Dedifferentiated amniotic fluid mesenchymal stem cell (primary cell): ENCODE results near the gene FTSJ1.
A peak's percentile ranks its signal among the peaks of the same experiment; 100 is the strongest.
"Not testable (repeated sequence)": the region's sequence is repeated elsewhere in the genome, so short reads cannot be mapped to it uniquely, and the experiment has no call there.

Source experiments
- DNase-seq: peaks from one replicate; pipeline ENCODE4 v3.0.0-alpha.2; 2016; ENCODE audit errors: extremely low spot score

FTSJ1 gene

GRCh38 chrX:48521353-48522243 lies 45.6 kb downstream of the FTSJ1 start, which contains the start of gene EBP:
TSS of gene EBP (plus strand) at chrX:48521808. CDS start at chrX:48523772, 1,964 bp downstream.
- peak; percentile 75 for DNase-seq

DNA sequence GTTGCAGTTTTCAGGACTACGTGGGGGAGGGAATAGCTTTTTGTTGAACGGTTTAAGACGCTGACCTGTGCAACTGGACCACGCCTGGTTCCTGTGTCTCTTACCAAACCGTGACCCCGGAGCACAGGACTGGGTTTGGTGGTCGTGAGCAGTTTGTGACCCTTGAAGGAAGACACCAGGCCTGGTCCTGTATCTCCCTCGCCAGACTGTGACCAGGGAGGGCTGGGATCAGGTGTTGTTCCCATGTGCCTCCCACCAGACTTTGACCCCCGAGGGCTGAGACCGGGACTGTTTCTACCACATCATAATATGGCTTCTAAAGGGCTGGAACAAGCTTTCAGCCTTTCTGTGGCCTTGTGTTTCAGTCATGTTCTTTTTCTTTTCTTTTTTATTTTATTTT lies 46.3 kb downstream of the FTSJ1 start:
- no peak for DNase-seq

DNA sequence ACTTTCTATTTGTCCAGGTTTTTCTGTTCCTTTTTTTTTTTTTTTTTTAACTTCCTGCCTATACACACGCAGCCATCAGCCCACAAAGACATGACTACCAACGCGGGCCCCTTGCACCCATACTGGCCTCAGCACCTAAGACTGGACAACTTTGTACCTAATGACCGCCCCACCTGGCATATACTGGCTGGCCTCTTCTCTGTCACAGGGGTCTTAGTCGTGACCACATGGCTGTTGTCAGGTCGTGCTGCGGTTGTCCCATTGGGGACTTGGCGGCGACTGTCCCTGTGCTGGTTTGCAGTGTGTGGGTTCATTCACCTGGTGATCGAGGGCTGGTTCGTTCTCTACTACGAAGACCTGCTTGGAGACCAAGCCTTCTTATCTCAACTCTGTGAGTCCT lies 47.7 kb downstream of the FTSJ1 start:
- no peak for DNase-seq

GRCh38 chrX:48525853-48526252 lies 49.9 kb downstream of the FTSJ1 start:
- not testable (repeated sequence) for DNase-seq

- no peak for DNase-seq
Observed at GRCh38 chrX:48530736-48531135, 54.7 kb downstream of the FTSJ1 start.

DNA sequence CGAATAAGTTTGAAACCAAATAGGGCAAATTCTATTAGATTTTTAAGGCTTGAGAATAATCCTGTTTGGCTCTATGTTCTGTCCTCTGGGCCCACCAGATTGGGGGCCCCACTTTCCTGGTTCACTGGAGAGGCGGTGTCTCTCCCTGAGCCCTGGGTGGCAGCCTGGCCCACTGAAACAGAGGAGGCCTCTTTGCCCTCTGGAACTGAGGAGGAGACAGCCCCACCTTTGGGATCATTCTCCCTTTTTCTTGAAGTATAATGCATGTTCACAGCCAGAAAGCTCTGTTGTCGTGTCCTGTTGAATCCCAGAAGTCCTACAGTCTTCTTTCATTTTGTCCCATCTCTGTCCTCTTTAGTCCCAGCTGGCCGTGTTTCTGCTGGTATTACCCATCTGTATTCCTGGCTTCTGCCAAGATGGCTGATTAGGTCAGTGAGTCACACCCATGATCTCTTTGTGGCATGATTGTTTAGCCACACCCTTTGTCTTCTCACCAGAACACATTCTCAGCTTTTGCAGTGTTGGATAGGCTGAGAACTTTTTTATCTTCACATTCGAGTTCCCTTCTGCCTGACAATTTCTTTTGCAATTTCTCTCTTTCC lies 55.5 kb downstream of the FTSJ1 start:
- DNase-seq = peak; percentile 31

DNA sequence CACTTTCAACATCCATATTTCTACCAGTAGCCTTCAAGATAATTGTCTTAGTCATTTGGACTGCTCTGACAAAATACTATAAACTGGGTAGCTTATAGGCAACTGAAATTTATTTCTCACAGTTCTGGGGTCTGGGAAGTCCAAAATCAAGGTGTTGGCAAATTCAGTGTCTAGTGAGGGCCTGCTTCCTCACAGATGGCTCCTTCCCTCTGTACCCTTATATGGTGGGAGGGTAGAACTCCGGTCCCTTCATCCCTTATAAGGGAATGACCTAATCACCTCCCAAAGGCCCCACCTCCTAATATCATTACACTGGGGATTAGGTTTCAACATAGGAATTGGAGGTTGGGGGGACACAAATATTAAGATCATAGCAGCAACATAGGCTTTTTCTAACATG lies 56.2 kb downstream of the FTSJ1 start:
- no peak for DNase-seq

- DNase-seq = no peak
Observed at GRCh38 chrX:48533165-48533564, 57.2 kb downstream of the FTSJ1 start.
